ENCODE measurements around the gene ITGA1.
"Not testable (repeated sequence)": the region's sequence is repeated elsewhere in the genome, so short reads cannot be mapped to it uniquely, and the experiment has no call there.

Gene ITGA1

DNA sequence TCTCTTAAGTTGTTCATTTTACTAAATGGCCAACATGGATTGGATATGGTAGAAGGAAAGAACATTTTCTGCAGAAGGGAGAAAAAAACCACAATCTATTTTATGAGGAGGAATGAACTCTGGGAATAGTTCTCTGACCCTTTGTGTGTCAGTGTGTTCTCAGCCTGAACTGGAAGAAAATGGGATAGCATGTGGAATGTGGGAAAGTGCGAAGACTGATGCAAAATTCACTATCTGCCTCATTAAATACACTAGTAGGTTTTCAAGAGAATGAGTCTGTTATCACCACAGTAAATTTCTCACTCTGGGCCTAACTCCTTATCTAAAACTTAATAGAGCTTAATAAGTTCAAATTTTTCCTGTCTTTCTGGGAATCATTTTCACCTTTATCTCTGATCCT, 22.7 kb downstream of the ITGA1 start:
- H3K4me1 Mint-ChIP-seq: no peaks in the 10 kb centered on the region
- no peak overlapping the region for H3K4me3 Mint-ChIP-seq
- no peaks in the 10 kb centered on the region for H3K9me3 Mint-ChIP-seq
- no peak for TF ChIP-seq CTCF (IDR thresholded peaks at IDR 0.05)
- no peaks in the 10 kb centered on the region for H3K27me3 Mint-ChIP-seq (ENCODE audit: low read depth, poor library complexity)
- H3K27ac Mint-ChIP-seq: no peak overlapping the region
- peaks cover 4% of the 10 kb centered on the region for H3K36me3 Mint-ChIP-seq (ENCODE audit: low read depth)
- no peak for DNase-seq

- no peaks in the 10 kb centered on the region for H3K36me3 Mint-ChIP-seq (ENCODE audit: low read depth)
- no peaks in the 10 kb centered on the region for H3K9me3 Mint-ChIP-seq
- no peaks in the 10 kb centered on the region for H3K27me3 Mint-ChIP-seq (ENCODE audit: low read depth, poor library complexity)
- TF ChIP-seq CTCF (IDR thresholded peaks at IDR 0.05): no peak
- H3K4me1 Mint-ChIP-seq: no peaks in the 10 kb centered on the region
- H3K4me3 Mint-ChIP-seq: no peak overlapping the region
- DNase-seq: no peak
- H3K27ac Mint-ChIP-seq: no peak overlapping the region
Observed at GRCh38 chr5:52811067-52811749, 23.5 kb downstream of the ITGA1 start.

- Mint-ChIP-seq H3K27ac (no peak overlapping the region), H3K9me3 (no peaks in the 10 kb centered on the region), H3K36me3 (ENCODE audit: low read depth) (no peaks in the 10 kb centered on the region), H3K4me1 (no peaks in the 10 kb centered on the region), H3K4me3 (no peak overlapping the region), H3K27me3 (ENCODE audit: low read depth, poor library complexity) (no peaks in the 10 kb centered on the region)
- TF ChIP-seq CTCF (IDR thresholded peaks at IDR 0.05): no peak
- no peak for DNase-seq
Observed at GRCh38 chr5:52814352-52815148, 26.8 kb downstream of the ITGA1 start.

DNA sequence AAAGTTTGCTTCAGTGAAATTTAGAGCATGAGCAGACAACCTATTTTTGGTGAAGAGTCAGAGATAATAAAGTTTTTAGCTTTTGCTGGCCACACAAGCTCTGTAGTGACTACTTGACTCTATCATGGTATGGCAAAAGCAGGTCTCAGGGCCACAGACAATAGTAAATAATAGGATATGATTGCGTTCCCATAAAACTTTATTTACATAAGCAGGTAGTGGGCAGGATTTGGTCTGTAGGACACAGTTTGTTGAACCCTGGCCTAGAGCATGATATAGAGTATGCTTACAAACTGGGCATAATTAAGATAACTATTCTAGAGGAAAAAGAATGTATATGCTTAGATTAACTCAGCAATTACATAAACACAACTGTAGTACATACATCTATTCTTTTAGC, 30.1 kb downstream of the ITGA1 start:
- no peak for DNase-seq
- H3K27ac Mint-ChIP-seq: no peak overlapping the region
- no peaks in the 10 kb centered on the region for H3K4me1 Mint-ChIP-seq
- TF ChIP-seq CTCF (IDR thresholded peaks at IDR 0.05): no peak
- no peaks in the 10 kb centered on the region for H3K27me3 Mint-ChIP-seq (ENCODE audit: low read depth, poor library complexity)
- no peak overlapping the region for H3K4me3 Mint-ChIP-seq
- H3K9me3 Mint-ChIP-seq: no peaks in the 10 kb centered on the region
- no peaks in the 10 kb centered on the region for H3K36me3 Mint-ChIP-seq (ENCODE audit: low read depth)

GRCh38 chr5:52818360-52818759, 30.6 kb downstream of the ITGA1 start:
- Mint-ChIP-seq H3K4me3 (no peak overlapping the region), H3K9me3 (no peaks in the 10 kb centered on the region), H3K36me3 (ENCODE audit: low read depth) (no peaks in the 10 kb centered on the region), H3K27me3 (ENCODE audit: low read depth, poor library complexity) (no peaks in the 10 kb centered on the region), H3K4me1 (no peaks in the 10 kb centered on the region), H3K27ac (no peak overlapping the region)
- TF ChIP-seq CTCF (IDR thresholded peaks at IDR 0.05): no peak
- no peak for DNase-seq

- H3K4me3 Mint-ChIP-seq: not testable (repeated sequence)
Observed at GRCh38 chr5:52818807-52819206, 31.1 kb downstream of the ITGA1 start.

More at GRCh38 chr5:52818807-52819206, 31.1 kb downstream of the ITGA1 start:
- not testable (repeated sequence) for DNase-seq; H3K36me3 Mint-ChIP-seq (ENCODE audit: low read depth); H3K4me1 Mint-ChIP-seq; H3K27me3 Mint-ChIP-seq (ENCODE audit: low read depth, poor library complexity); H3K27ac Mint-ChIP-seq; H3K9me3 Mint-ChIP-seq

All from nephron progenitor cell (in vitro differentiated cells).